Renal cortex interstitium (tissue), 11 donors: ENCODE data around the gene PGLYRP3. TPM values are rescaled to one million over a fixed set of nuclear protein-coding genes. Genes with fewer than 3 reads are reported as not detected.
"Not testable (repeated sequence)": the region's sequence is repeated elsewhere in the genome, so short reads cannot be mapped to it uniquely, and the experiment has no call there.

Experiments
- DNase-seq, 11 donors: peaks; one replicate each; pipeline ENCODE4 v3.0.0-alpha.2; 2013; ENCODE audit warnings: low read depth in 9 of 11, low spot score in 4 of 11; ENCODE audit errors: extremely low read depth in 1 of 11
- polyA plus RNA-seq, 3 donors: library from polyadenylated mRNA; unstranded; fragments of 120-200 nt; gene quantifications; one replicate each; pipeline ENCODE4 v1.2.1, GENCODE V29; 2013; ENCODE audit not compliant: insufficient read length in 3 of 3

Gene PGLYRP3
- polyA plus RNA-seq, 3 donors = not detected

GRCh38 chr1:153350321-153350957 is 37.7 kb upstream of the PGLYRP3 start:
- no peak for DNase-seq

GRCh38 chr1:153349363-153350320 is 36.9 kb upstream of the PGLYRP3 start:
- DNase-seq = no peak

GRCh38 chr1:153348511-153349362 is 36.0 kb upstream of the PGLYRP3 start, which contains the start of gene PGLYRP4:
Gene PGLYRP4, minus strand, starts transcription at chr1:153348841. Its CDS starts 909 bp downstream, at chr1:153347932.
- no peak for DNase-seq

GRCh38 chr1:153347856-153348255 is 35.1 kb upstream of the PGLYRP3 start:
- DNase-seq = no peak

- DNase-seq = not testable (repeated sequence)
Measured at GRCh38 chr1:153347049-153347448, 34.3 kb upstream of the PGLYRP3 start.

GRCh38 chr1:153346077-153346723 is 33.4 kb upstream of the PGLYRP3 start:
- no peak for DNase-seq

GRCh38 chr1:153345187-153346076 is 32.7 kb upstream of the PGLYRP3 start:
- no peak for DNase-seq

GRCh38 chr1:153344718-153345025 is 31.9 kb upstream of the PGLYRP3 start:
- DNase-seq = no peak

- no peak for DNase-seq
Measured at GRCh38 chr1:153343811-153344717, 31.3 kb upstream of the PGLYRP3 start.

- no peak for DNase-seq
Measured at GRCh38 chr1:153343040-153343681, 30.4 kb upstream of the PGLYRP3 start.

GRCh38 chr1:153342178-153342577 is 29.4 kb upstream of the PGLYRP3 start:
- no peak for DNase-seq

- DNase-seq = no peak
Measured at GRCh38 chr1:153341431-153341934, 28.7 kb upstream of the PGLYRP3 start.

GRCh38 chr1:153340356-153340755 is 27.6 kb upstream of the PGLYRP3 start:
- DNase-seq = no peak

GRCh38 chr1:153339802-153340201 is 27.1 kb upstream of the PGLYRP3 start:
- DNase-seq = no peak

- DNase-seq = no peak
Measured at GRCh38 chr1:153337980-153338853, 25.5 kb upstream of the PGLYRP3 start.
